Glutamatergic neuron (in vitro differentiated cells): Measurements from ENCODE around the gene NFKB1. TPM values are rescaled to one million over a fixed set of nuclear protein-coding genes. Genes with fewer than 3 reads are reported as not detected.

Source experiments
- DNase-seq: peaks from one replicate; pipeline ENCODE4 v3.0.0; 2022
- H3K27ac Mint-ChIP-seq: one replicate; pipeline ENCODE4 v1.8.0; 2020; ENCODE audit warnings: mild to moderate bottlenecking, mixed read lengths, inconsistent platforms; ENCODE audit not compliant: unreplicated experiment
- H3K27me3 Mint-ChIP-seq: one replicate; pipeline ENCODE4 v1.8.0; 2020; ENCODE audit warnings: mild to moderate bottlenecking, moderate library complexity, mixed read lengths, inconsistent platforms; ENCODE audit not compliant: unreplicated experiment
- H3K36me3 Mint-ChIP-seq: one replicate; pipeline ENCODE4 v1.8.0; 2020; ENCODE audit warnings: mild to moderate bottlenecking, mixed read lengths, inconsistent platforms; ENCODE audit not compliant: unreplicated experiment
- H3K4me1 Mint-ChIP-seq: one replicate; pipeline ENCODE4 v1.8.0; 2020; ENCODE audit warnings: mild to moderate bottlenecking, low read depth, mixed read lengths, inconsistent platforms; ENCODE audit not compliant: unreplicated experiment
- H3K4me3 Mint-ChIP-seq: one replicate; pipeline ENCODE4 v1.8.0; 2020; ENCODE audit warnings: mild to moderate bottlenecking, mixed read lengths, inconsistent platforms; ENCODE audit not compliant: unreplicated experiment
- H3K9me3 Mint-ChIP-seq: one replicate; pipeline ENCODE4 v1.8.0; 2020; ENCODE audit warnings: mild to moderate bottlenecking, moderate library complexity, mixed read lengths, inconsistent platforms; ENCODE audit not compliant: unreplicated experiment
- CTCF ChIP-seq: fragments of 200-600 bp; sonication (generic); IDR thresholded peaks from one replicate; pipeline ENCODE4 v1.5.0; 2021; ENCODE audit not compliant: partially characterized antibody, unreplicated experiment
- total RNA-seq: library from RNA; stranded (reverse); fragmentation: NEBNext Ultra II Directional; extraction: Animal tissue kit (Norgen Biotek cat#: 25700); gene quantifications from one replicate; pipeline ENCODE4 v1.2.1, GENCODE V29; 2021; ENCODE audit not compliant: unreplicated experiment

NFKB1 gene
- total RNA-seq, 1 donor from 2014 or later = 3.2 TPM

- H3K9me3 Mint-ChIP-seq = no peaks in the 10 kb centered on the region
- no peak for DNase-seq
- H3K27me3 Mint-ChIP-seq = no peaks in the 10 kb centered on the region
- no peaks in the 10 kb centered on the region for H3K36me3 Mint-ChIP-seq
- H3K27ac Mint-ChIP-seq = no peak overlapping the region
- no peak for TF ChIP-seq CTCF
- no peak overlapping the region for H3K4me3 Mint-ChIP-seq
- no peaks in the 10 kb centered on the region for H3K4me1 Mint-ChIP-seq
Observed at GRCh38 chr4:102543030-102543928, 42.1 kb downstream of the NFKB1 start.

- TF ChIP-seq CTCF = no peak
- no peak overlapping the region for H3K27ac Mint-ChIP-seq
- no peaks in the 10 kb centered on the region for H3K27me3 Mint-ChIP-seq
- no peaks in the 10 kb centered on the region for H3K4me1 Mint-ChIP-seq
- no peak for DNase-seq
- no peak overlapping the region for H3K4me3 Mint-ChIP-seq
- H3K9me3 Mint-ChIP-seq = no peaks in the 10 kb centered on the region
- no peaks in the 10 kb centered on the region for H3K36me3 Mint-ChIP-seq
Observed at GRCh38 chr4:102546635-102547034, 45.5 kb downstream of the NFKB1 start.

- H3K4me3 Mint-ChIP-seq = no peak overlapping the region
- H3K9me3 Mint-ChIP-seq = no peaks in the 10 kb centered on the region
- no peak for TF ChIP-seq CTCF
Observed at GRCh38 chr4:102547973-102548372, 46.8 kb downstream of the NFKB1 start.

GRCh38 chr4:102551958-102552565 lies 50.9 kb downstream of the NFKB1 start:
- Mint-ChIP-seq H3K27ac (no peak overlapping the region), H3K4me3 (no peak overlapping the region), H3K4me1 (no peaks in the 10 kb centered on the region), H3K9me3 (no peaks in the 10 kb centered on the region), H3K27me3 (no peaks in the 10 kb centered on the region), H3K36me3 (no peaks in the 10 kb centered on the region)
- no peak for DNase-seq
- no peak for TF ChIP-seq CTCF

More at GRCh38 chr4:102547973-102548372, 46.8 kb downstream of the NFKB1 start:
- Mint-ChIP-seq H3K27ac (no peak overlapping the region), H3K36me3 (no peaks in the 10 kb centered on the region), H3K4me1 (no peaks in the 10 kb centered on the region), H3K27me3 (no peaks in the 10 kb centered on the region)
- DNase-seq = no peak

- DNase-seq = no peak
Observed at GRCh38 chr4:102552781-102553180, 51.6 kb downstream of the NFKB1 start.

More at GRCh38 chr4:102552781-102553180, 51.6 kb downstream of the NFKB1 start:
- TF ChIP-seq CTCF = no peak
- H3K9me3 Mint-ChIP-seq = no peaks in the 10 kb centered on the region
- no peaks in the 10 kb centered on the region for H3K36me3 Mint-ChIP-seq
- no peak overlapping the region for H3K4me3 Mint-ChIP-seq
- H3K27ac Mint-ChIP-seq = no peak overlapping the region
- no peaks in the 10 kb centered on the region for H3K27me3 Mint-ChIP-seq
- H3K4me1 Mint-ChIP-seq = no peaks in the 10 kb centered on the region
